Hair follicle dermal papilla cell (primary cell): ENCODE results near the gene MTFR1L. TPM values are rescaled to one million over a fixed set of nuclear protein-coding genes. Genes with fewer than 3 reads are reported as not detected.

ENCODE experiments used
- small RNA-seq: library from RNA; depleted of rRNA; stranded (forward); fragments of <200 nt; gene quantifications from one replicate; pipeline ENCODE3, GENCODE V24; 2012
- total RNA-seq: library from RNA; depleted of rRNA; stranded (reverse); fragments of >200 nt; gene quantifications from 2 replicates; pipeline ENCODE4 v1.2.3, GENCODE V29; 2012

Gene MTFR1L
- 56.6 and 60.8 TPM in 2 replicates for total RNA-seq

GRCh38 chr1:25819491-25820246 is at the start of gene MTFR1L:
TSS of gene MTFR1L (plus strand) at chr1:25819954. CDS start at chr1:25823105, 3,151 bp downstream.

GRCh38 chr1:25799935-25800702 is 19.6 kb upstream of the MTFR1L start, which contains the start of gene SELENON:
TSS of gene SELENON (plus strand) at chr1:25800193. CDS start at chr1:25800231, 38 bp downstream.

GRCh38 chr1:25858906-25859789 is 39.4 kb downstream of the MTFR1L start, which contains the start of gene AUNIP:
TSS of gene AUNIP (minus strand) at chr1:25859457. CDS start at chr1:25859357, 100 bp downstream.

GRCh38 chr1:25875154-25875855 is 55.6 kb downstream of the MTFR1L start, which contains the start of gene PAQR7:
TSS of gene PAQR7 (minus strand) at chr1:25875708. CDS start at chr1:25863839, 11,869 bp downstream.

Small RNAs within 50 kb of the gene (small RNA-seq; reads per million reads assigned to genes)
- not detected for gene RF00019

Other genes starting within 250 kb of the MTFR1L start
- gene MAN1C1, start 203.2 kb upstream of the MTFR1L start, total RNA-seq, result 15.8 and 16.9 TPM in 2 replicates
- 42.5 and 46.3 TPM in 2 replicates for gene SELENON, start 19.8 kb upstream of the MTFR1L start, total RNA-seq
- gene AUNIP, start 39.5 kb downstream of the MTFR1L start, total RNA-seq, result 1.6 and 1.8 TPM in 2 replicates
- 18.6 and 18.8 TPM in 2 replicates for gene PAQR7, start 55.8 kb downstream of the MTFR1L start, total RNA-seq
- gene STMN1, start 86.5 kb downstream of the MTFR1L start, total RNA-seq, result 31.6 and 39.5 TPM in 2 replicates
- 9.1 and 31.7 TPM in 2 replicates for gene PAFAH2, start 178.1 kb downstream of the MTFR1L start, total RNA-seq
- 1.3 and 2.3 TPM in 2 replicates for gene EXTL1, start 201.8 kb downstream of the MTFR1L start, total RNA-seq
- not detected in 2 replicates for gene SLC30A2, start 226.2 kb downstream of the MTFR1L start, total RNA-seq
- not detected in 2 replicates for gene TRIM63, start 247.7 kb downstream of the MTFR1L start, total RNA-seq